ENCODE results near the gene IMPA2. TPM values are rescaled to one million over a fixed set of nuclear protein-coding genes. Genes with fewer than 3 reads are reported as not detected.

The IMPA2 gene
- total and polyA plus RNA-seq, 10 of the 15 experiments (the other 5 are each of a cell fraction or from before 2014, with no cell fraction given), result 0.24 to 21.0 (median 11.4) TPM

DNA sequence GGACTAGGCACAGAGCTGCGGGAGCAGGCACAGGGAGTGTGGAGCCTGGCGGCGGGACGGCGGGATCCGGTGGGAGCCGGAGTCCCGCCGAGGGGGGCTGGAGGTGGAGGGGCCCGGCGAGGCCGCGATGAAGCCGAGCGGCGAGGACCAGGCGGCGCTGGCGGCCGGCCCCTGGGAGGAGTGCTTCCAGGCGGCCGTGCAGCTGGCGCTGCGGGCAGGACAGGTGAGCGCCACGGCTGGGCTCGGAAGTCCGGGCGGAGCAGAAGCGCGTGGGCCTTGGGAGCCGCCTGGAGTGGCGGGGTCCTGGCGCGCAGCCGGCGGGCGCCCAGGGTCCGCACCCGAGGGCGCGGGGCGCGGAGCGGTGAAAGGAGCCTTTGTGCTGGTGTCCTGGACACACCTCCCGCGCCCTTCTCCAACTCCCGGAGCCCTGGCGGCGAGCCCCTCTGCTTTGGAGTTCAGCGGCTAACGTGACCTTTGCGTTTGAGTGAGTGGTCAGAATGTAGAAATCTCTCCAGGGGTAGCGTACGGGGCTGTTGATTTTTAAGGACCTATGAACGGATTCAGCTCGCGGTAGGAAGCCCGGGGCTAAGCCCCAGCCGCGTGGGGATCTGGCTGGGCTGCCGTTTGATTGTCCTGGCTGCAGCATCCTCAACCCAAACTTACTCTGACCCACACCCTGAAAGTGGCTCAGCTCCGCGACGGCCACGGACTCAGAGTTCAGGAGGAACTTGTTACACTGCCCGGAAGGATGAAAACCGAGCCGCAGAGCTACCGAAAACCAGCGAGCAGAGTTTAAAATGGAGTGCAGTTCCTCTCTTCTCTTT is 448 bp downstream of the IMPA2 start:
- intact Hi-C loops (cut with micrococcal nuclease; ENCODE audit: unreplicated experiment), result no loop called here
- Histone ChIP-seq H3K4me3 (peak overlapping the region; percentile 70), H3K9ac (ENCODE audit: control insufficient read depth, insufficient read depth, low read length) (peak overlapping the region; percentile 47), H3K9me3 (replicated peaks; ENCODE audit: control insufficient read depth, insufficient read depth, low read length) (no peaks in the 10 kb centered on the region), H3K4me2 (ENCODE audit: control insufficient read depth, insufficient read depth) (peak overlapping the region; percentile 97), H3K36me3 (ENCODE audit: control insufficient read depth in 2 of 2, insufficient read depth in 2 of 2, low read length in 1 of 2) (no peaks in the 10 kb centered on the region), H3K79me2 (ENCODE audit: control insufficient read depth, insufficient read depth, low read length) (no peaks in the 10 kb centered on the region; the same call in 1 of the 2 replicates), H3K27ac (ENCODE audit: control insufficient read depth, insufficient read depth) (peak overlapping the region; percentile 42), H3K27me3 (replicated peaks in 1 of 2; ENCODE audit: control insufficient read depth in 2 of 2, insufficient read depth in 2 of 2, low read length in 1 of 2) (no peaks in the 10 kb centered on the region), H2AFZ (ENCODE audit: control insufficient read depth, low read depth, low read length) (peak overlapping the region; percentile 92), H3K4me1 (ENCODE audit: control insufficient read depth, insufficient read depth, low read length) (peaks cover 3% of the 10 kb centered on the region; the same call in 1 of the 2 replicates), H4K20me1 (ENCODE audit: control insufficient read depth, insufficient read depth) (no peaks in the 10 kb centered on the region)
- FAIRE-seq (peak; percentile 68), DNase-seq (ENCODE audit: low read depth, low spot score) (no peak), ATAC-seq (peak; percentile 33)
- WGBS (ENCODE audit: insufficient coverage, insufficient replicate concordance, low lambda C conversion rate, missing lambda C conversion rate), result 2% methylated on average over 50 of the region's 71 CpGs
- ChIA-PET SMC1A (ENCODE audit: uncharacterized antibody, unreplicated experiment) (no interaction called here), CTCF (interaction anchor here (2.4 to 3.0 kb wide), 2 partner anchors 13 to 44 kb away, joined by 7 to 11 read pairs; no protein-coding TSS in a partner anchor), RAD21 (ENCODE audit: unreplicated experiment) (interaction anchor here (0.7 to 1.3 kb wide), 3 partner anchors 9 to 1323 kb away, joined by 3 to 4 read pairs (median 3); no protein-coding TSS in a partner anchor), POLR2A (no interaction called here)
- BruUV-seq (replicated peaks), result no TSS peak
- in situ Hi-C loops (cut with MboI), result no loop called here
- TF ChIP-seq, protein P1, sequence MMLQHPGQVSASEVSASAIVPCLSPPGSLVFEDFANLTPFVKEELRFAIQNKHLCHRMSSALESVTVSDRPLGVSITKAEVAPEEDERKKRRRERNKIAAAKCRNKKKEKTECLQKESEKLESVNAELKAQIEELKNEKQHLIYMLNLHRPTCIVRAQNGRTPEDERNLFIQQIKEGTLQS (IDR thresholded peaks at IDR 0.05; ENCODE audit: borderline replicate concordance, extremely low read depth, low read depth, low read length), result no peak
- TF ChIP-seq TCF12 (IDR thresholded peaks at IDR 0.05; ENCODE audit: low read depth, low read length) (0 out of 2 replicates have a peak, but pooled peaks have one; percentile 23), RUNX3 (IDR thresholded peaks at IDR 0.05; ENCODE audit: low read length) (no peak), STAT3 (IDR thresholded peaks at IDR 0.05; ENCODE audit: low read depth, low read length) (no peak), JUND (IDR thresholded peaks at IDR 0.05; ENCODE audit: low read depth, low read length) (no peak), FOXM1 (IDR thresholded peaks at IDR 0.05; ENCODE audit: low read depth, low read length) (no peak), KLF5 (IDR thresholded peaks at IDR 0.05; ENCODE audit: partially characterized antibody) (no peak), POLR2A (IDR thresholded peaks at IDR 0.05; ENCODE audit: low read depth, low read length) (no peak; the same call in 1 of the 2 replicates), LARP7 (IDR thresholded peaks at IDR 0.05) (0 out of 2 replicates have a peak, but pooled peaks have one; percentile 28), CREB1 (IDR thresholded peaks at IDR 0.05; ENCODE audit: low read depth) (no peak), STAT1 (conservative IDR thresholded peaks at IDR 0.05) (no peak)
- TF ChIP-seq, protein P2, sequence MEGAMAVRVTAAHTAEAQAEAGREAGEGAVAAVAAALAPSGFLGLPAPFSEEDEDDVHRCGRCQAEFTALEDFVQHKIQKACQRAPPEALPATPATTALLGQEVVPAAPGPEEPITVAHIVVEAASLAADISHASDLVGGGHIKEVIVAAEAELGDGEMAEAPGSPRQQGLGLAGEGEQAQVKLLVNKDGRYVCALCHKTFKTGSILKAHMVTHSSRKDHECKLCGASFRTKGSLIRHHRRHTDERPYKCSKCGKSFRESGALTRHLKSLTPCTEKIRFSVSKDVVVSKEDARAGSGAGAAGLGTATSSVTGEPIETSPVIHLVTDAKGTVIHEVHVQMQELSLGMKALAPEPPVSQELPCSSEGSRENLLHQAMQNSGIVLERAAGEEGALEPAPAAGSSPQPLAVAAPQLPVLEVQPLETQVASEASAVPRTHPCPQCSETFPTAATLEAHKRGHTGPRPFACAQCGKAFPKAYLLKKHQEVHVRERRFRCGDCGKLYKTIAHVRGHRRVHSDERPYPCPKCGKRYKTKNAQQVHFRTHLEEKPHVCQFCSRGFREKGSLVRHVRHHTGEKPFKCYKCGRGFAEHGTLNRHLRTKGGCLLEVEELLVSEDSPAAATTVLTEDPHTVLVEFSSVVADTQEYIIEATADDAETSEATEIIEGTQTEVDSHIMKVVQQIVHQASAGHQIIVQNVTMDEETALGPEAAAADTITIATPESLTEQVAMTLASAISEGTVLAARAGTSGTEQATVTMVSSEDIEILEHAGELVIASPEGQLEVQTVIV (IDR thresholded peaks at IDR 0.05; ENCODE audit: borderline replicate concordance, partially characterized antibody), result no peak
- TF ChIP-seq, protein P3, sequence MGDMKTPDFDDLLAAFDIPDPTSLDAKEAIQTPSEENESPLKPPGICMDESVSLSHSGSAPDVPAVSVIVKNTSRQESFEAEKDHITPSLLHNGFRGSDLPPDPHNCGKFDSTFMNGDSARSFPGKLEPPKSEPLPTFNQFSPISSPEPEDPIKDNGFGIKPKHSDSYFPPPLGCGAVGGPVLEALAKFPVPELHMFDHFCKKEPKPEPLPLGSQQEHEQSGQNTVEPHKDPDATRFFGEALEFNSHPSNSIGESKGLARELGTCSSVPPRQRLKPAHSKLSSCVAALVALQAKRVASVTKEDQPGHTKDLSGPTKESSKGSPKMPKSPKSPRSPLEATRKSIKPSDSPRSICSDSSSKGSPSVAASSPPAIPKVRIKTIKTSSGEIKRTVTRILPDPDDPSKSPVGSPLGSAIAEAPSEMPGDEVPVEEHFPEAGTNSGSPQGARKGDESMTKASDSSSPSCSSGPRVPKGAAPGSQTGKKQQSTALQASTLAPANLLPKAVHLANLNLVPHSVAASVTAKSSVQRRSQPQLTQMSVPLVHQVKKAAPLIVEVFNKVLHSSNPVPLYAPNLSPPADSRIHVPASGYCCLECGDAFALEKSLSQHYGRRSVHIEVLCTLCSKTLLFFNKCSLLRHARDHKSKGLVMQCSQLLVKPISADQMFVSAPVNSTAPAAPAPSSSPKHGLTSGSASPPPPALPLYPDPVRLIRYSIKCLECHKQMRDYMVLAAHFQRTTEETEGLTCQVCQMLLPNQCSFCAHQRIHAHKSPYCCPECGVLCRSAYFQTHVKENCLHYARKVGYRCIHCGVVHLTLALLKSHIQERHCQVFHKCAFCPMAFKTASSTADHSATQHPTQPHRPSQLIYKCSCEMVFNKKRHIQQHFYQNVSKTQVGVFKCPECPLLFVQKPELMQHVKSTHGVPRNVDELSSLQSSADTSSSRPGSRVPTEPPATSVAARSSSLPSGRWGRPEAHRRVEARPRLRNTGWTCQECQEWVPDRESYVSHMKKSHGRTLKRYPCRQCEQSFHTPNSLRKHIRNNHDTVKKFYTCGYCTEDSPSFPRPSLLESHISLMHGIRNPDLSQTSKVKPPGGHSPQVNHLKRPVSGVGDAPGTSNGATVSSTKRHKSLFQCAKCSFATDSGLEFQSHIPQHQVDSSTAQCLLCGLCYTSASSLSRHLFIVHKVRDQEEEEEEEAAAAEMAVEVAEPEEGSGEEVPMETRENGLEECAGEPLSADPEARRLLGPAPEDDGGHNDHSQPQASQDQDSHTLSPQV (IDR thresholded peaks at IDR 0.05), result no peak
- TF ChIP-seq, protein P4, sequence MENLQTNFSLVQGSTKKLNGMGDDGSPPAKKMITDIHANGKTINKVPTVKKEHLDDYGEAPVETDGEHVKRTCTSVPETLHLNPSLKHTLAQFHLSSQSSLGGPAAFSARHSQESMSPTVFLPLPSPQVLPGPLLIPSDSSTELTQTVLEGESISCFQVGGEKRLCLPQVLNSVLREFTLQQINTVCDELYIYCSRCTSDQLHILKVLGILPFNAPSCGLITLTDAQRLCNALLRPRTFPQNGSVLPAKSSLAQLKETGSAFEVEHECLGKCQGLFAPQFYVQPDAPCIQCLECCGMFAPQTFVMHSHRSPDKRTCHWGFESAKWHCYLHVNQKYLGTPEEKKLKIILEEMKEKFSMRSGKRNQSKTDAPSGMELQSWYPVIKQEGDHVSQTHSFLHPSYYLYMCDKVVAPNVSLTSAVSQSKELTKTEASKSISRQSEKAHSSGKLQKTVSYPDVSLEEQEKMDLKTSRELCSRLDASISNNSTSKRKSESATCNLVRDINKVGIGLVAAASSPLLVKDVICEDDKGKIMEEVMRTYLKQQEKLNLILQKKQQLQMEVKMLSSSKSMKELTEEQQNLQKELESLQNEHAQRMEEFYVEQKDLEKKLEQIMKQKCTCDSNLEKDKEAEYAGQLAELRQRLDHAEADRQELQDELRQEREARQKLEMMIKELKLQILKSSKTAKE (IDR thresholded peaks at IDR 0.05; ENCODE audit: low read depth, poor library complexity, severe bottlenecking), result no peak

Data from GM12878 (cell line).